Epithelial cell of esophagus (primary cell): ENCODE results near the gene ZCCHC24.
"Not testable (repeated sequence)": the region's sequence is repeated elsewhere in the genome, so short reads cannot be mapped to it uniquely, and the experiment has no call there.

Experiments
- DNase-seq: peaks from one replicate; pipeline ENCODE4 v3.0.0; 2010; ENCODE audit warnings: low read depth
- H3K4me3 ChIP-seq: 2 replicates; pipeline ENCODE4 v1.5.1; 2011; ENCODE audit warnings: mild to moderate bottlenecking, low read length, control low read depth
- TF ChIP-seq, protein P1 (sequence below): IDR thresholded peaks from 2 replicates; pipeline ENCODE4 v1.5.1; 2011; ENCODE audit warnings: low read depth, mild to moderate bottlenecking, low read length, control low read depth, inconsistent platforms; ENCODE audit not compliant: insufficient read depth; ENCODE audit errors: missing control alignments

Gene ZCCHC24

DNA sequence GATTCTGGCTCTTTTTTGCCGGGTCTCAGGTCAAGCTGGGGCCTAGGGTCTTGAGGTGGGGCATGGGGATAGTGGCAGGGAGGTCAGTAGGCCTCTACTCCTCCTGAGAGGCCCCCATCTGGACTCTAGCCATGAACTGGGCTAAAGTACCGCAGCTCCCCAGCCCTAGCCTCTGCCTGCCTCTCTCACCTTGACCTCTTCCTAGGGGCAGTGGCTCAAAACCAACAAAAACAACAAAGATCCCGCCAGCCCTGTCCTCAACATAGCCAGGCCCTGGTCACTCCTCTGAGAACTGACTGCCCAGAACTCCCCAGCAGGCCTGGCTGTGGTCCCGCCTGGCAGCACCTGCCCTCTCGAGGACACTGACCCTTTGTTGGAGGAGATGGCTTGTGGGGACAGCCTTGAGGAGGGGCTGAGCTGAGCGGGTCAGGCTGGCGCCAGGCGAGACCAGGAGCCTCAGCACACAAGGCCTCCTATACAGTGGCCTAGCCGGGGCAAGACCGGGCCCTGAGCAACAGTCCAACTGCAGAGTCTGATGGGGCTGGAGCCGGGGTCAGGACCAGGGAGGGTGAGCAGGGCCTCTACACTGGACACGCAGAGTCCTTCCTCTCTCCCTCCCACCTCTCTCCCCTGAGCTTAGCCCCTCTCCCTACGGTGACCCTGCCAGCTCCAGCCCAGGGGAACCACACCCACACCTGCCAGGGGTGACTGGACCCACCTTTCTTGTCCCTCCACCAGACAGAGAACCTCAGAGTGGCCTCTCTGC, 109.8 kb downstream of the ZCCHC24 start:
- H3K4me3 ChIP-seq: no peak overlapping the region
- no peak for DNase-seq

DNA sequence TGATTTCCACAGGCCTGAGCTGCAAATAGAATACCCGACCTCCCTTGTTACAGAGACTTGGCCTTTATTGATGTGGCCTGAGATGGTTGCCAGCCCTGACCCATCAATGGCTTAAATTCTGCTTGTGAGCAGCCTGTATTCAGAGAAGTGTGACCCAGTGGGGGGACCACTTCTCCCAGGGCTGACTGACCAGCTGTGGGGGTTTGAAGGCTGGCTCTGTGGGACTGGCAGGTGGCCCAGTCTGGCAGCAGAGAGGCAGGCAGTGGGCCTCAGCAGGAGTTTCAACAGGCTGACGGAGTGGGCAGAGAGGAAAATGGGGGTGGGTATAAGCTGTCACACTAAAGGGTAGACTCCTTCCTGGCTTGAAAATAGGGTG, 110.3 kb downstream of the ZCCHC24 start:
- TF ChIP-seq, protein P1, sequence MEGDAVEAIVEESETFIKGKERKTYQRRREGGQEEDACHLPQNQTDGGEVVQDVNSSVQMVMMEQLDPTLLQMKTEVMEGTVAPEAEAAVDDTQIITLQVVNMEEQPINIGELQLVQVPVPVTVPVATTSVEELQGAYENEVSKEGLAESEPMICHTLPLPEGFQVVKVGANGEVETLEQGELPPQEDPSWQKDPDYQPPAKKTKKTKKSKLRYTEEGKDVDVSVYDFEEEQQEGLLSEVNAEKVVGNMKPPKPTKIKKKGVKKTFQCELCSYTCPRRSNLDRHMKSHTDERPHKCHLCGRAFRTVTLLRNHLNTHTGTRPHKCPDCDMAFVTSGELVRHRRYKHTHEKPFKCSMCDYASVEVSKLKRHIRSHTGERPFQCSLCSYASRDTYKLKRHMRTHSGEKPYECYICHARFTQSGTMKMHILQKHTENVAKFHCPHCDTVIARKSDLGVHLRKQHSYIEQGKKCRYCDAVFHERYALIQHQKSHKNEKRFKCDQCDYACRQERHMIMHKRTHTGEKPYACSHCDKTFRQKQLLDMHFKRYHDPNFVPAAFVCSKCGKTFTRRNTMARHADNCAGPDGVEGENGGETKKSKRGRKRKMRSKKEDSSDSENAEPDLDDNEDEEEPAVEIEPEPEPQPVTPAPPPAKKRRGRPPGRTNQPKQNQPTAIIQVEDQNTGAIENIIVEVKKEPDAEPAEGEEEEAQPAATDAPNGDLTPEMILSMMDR: no peak
- DNase-seq: no peak
- no peak overlapping the region for H3K4me3 ChIP-seq

More for the DNA sequence above, 109.8 kb downstream of the ZCCHC24 start:
- TF ChIP-seq, protein P1: no peak

DNA sequence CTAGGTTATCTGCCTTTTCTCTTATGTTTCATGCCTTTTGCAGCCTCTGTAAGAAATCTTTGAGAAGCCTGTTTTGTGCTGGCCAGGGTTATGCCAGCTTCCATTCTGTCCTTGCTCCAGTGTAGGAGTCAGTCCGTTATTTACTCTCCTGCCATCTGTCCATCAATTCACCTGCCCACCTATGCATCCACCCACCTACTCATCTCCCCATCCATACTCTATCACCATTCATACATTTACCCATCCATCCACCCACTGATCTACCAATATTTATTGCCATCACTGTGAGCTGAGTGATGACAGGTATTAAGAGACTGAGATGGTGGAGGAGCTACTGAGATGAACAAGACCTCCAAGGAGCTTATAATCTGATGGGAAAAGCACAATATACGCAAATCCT, 110.9 kb downstream of the ZCCHC24 start:
- DNase-seq: no peak
- TF ChIP-seq, protein P1: no peak
- no peak overlapping the region for H3K4me3 ChIP-seq

DNA sequence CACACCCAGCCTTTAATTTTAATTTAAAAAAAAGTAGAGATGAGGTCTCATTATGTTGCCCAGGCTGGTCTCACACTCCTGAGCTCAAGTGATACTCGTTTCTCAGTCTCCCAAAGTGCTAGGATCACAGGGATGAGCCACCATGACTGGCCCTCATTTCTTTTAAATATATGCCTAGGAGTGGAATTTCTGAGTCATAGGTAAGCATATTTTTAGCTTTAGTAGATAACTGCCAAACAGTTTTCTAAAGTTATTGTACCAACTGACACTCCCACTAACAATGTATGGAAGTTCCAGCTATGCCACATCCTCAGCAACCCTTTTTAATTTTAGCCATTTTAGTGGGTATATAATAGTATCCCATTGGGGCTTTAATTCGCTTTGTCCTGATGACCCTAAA, 111.9 kb downstream of the ZCCHC24 start:
- peak; percentile 92 for DNase-seq
- TF ChIP-seq, protein P1: no peak

DNA sequence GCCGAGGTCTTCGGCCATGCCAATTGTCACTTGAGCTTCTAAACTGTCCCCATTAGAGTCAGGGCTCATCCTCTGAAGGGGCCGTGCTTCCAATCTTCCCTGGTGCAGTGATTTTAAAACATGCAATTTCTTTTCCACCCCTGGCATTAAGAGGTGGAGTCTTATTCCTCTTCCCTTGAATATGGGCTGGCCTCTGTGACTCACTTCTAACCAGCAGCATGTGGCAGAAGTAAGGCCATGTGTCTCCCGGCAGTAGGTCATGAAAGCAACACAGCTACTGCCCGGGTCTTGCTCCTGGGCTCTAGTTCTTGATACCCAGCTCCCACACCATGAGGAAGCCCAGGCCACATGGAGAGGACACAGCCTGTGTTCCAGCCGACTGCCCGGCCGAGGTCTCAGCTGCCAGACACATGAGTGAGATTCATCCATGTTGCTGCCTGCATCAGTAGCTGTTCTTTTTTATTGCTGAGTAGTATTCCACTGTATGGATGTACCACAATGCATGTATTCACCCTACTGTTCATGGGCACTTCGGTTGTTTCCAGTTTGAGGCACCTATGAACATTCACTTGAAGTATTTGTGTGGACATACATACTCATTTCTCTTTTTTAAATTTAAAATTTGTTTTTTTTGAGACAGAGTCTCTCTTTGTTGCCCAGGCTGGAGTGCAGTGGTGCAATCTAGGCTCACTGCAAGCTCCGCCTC, 112.7 kb downstream of the ZCCHC24 start:
- H3K4me3 ChIP-seq, DNase-seq: not testable (repeated sequence)

More for the DNA sequence above, 111.9 kb downstream of the ZCCHC24 start:
- H3K4me3 ChIP-seq: no peak overlapping the region
